Stimulated activated CD8-positive, alpha-beta memory T cell treated with anti-CD3 and anti-CD28 coated beads, Interleukin-4, amount 100 ng/mL, for 4 hours (primary cell): ENCODE measurements around the gene CCZ1B.
"Not testable (repeated sequence)": the region's sequence is repeated elsewhere in the genome, so short reads cannot be mapped to it uniquely, and the experiment has no call there.

ENCODE experiments used
- DNase-seq, 2 donors: peaks; one replicate each; pipeline ENCODE4 v3.0.0-alpha.2; 2020; ENCODE audit warnings: low read depth in 2 of 2, low spot score in 1 of 2

CCZ1B gene

GRCh38 chr7:6749335-6749734 lies 76.7 kb downstream of the CCZ1B start:
- DNase-seq = not testable (repeated sequence)
